Muscle layer of colon (tissue), 2 donors: ENCODE measurements around the gene CTAG1B.
"Not testable (repeated sequence)": the region's sequence is repeated elsewhere in the genome, so short reads cannot be mapped to it uniquely, and the experiment has no call there.

Source experiments
- H3K27ac ChIP-seq: one replicate; pipeline ENCODE4 v1.7.0; 2013; ENCODE audit warnings: low read depth, mild to moderate bottlenecking, low read length, moderate library complexity
- H3K27me3 ChIP-seq, 2 donors: one replicate each; pipeline ENCODE4 v1.7.0; 2013; ENCODE audit warnings: low read length in 2 of 2, mild to moderate bottlenecking in 2 of 2; ENCODE audit not compliant: insufficient read depth in 2 of 2, control insufficient read depth in 1 of 2
- H3K36me3 ChIP-seq: one replicate; pipeline ENCODE4 v1.7.0; 2013; ENCODE audit warnings: mild to moderate bottlenecking, low read length; ENCODE audit not compliant: insufficient read depth
- H3K4me1 ChIP-seq: one replicate; pipeline ENCODE4 v1.7.0; 2013; ENCODE audit warnings: mild to moderate bottlenecking, low read length; ENCODE audit not compliant: insufficient read depth
- H3K4me3 ChIP-seq, 2 donors: one replicate each; pipeline ENCODE4 v1.7.0; 2013; ENCODE audit warnings: low read length in 2 of 2, low read depth in 1 of 2, mild to moderate bottlenecking in 1 of 2, moderate library complexity in 1 of 2
- H3K9ac ChIP-seq: one replicate; pipeline ENCODE4 v1.7.0; 2013; ENCODE audit warnings: low read length
- H3K9me3 ChIP-seq: one replicate; pipeline ENCODE4 v1.7.0; 2013; ENCODE audit warnings: mild to moderate bottlenecking, low read length
- donor health status: abdominal sarcoma.
- donor health status: Adenocarcinoma of cecum.

CTAG1B gene

DNA sequence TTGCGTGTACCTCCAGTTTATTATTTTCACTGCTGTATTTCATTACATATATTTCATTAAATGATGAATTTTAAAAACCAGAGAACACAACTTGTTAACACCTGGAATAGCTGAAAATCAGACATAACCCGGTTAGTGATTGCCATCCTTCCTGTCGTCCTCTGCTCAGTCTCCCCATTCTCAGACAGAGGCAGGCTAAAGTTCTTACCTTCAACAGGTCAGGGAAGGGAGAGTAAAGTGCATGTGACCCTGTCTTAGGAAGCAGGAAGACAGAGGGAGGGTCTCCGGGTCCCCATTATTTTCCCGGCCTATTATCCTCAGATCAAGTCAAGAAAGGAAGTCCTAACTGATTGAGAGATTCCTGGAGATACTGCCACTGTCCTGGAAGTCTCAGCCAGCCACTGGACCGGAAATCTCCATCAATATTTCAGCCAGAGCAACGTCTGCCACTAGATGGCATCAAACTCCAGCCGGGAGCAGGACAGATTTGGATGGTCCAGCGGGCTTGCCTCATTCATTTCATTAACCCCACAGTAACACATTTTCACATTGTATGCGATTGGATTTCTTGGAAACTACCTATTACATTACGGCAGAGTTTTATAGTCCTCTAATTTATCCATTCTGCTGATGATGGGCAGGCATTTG lies 1.8 kb upstream of the CTAG1B start:
- not testable (repeated sequence) for H3K27ac ChIP-seq, H3K9ac ChIP-seq, H3K4me3 ChIP-seq, H3K9me3 ChIP-seq, H3K4me1 ChIP-seq, H3K36me3 ChIP-seq, H3K27me3 ChIP-seq

DNA sequence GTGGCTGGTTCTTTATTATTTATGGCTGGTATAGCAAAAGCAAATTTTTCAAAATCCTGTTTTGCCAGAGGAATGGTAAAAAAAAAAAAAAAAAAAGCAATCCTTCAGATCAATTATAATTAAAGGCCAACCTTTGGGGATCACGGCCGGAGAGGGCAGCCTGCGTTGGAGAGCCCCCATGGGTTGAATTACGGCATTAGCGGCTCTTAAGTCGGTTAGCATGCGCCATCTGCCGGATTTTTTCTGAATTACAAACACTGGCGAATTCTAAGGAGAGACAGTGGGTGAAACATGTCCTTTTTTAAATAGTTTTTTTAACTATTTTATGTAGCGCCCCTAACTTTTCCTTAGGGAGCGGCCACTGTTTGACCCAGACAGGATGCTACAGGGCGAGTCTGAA lies 5.5 kb downstream of the CTAG1B start:
- not testable (repeated sequence) for H3K9ac ChIP-seq, H3K4me3 ChIP-seq, H3K36me3 ChIP-seq, H3K9me3 ChIP-seq, H3K27me3 ChIP-seq, H3K4me1 ChIP-seq, H3K27ac ChIP-seq

DNA sequence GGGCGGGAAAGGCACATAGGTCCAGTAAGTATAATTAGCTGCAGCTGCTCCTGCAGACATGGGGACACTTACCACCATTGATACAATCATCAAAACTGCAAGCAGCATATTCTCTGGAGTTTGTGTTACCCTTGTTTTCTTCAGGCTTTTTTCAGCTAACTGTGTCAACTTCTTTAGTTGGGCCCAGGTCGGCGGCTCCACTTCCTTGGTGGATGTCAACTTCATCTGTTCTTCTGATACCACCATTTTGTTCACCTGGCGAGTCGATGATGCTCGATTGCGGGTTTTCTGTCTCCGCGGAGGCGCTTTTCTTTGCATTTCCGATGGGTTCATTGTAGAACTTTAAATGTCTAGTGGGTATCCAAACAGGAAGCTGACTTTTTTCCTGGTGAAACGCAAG lies 7.9 kb downstream of the CTAG1B start:
- H3K36me3 ChIP-seq, H3K27ac ChIP-seq, H3K27me3 ChIP-seq, H3K9me3 ChIP-seq, H3K9ac ChIP-seq, H3K4me1 ChIP-seq, H3K4me3 ChIP-seq: not testable (repeated sequence)

- not testable (repeated sequence) for H3K36me3 ChIP-seq, H3K4me1 ChIP-seq, H3K9ac ChIP-seq, H3K27me3 ChIP-seq, H3K9me3 ChIP-seq, H3K4me3 ChIP-seq, H3K27ac ChIP-seq
Observed at GRCh38 chrX:154608823-154609222, 10.3 kb downstream of the CTAG1B start.

DNA sequence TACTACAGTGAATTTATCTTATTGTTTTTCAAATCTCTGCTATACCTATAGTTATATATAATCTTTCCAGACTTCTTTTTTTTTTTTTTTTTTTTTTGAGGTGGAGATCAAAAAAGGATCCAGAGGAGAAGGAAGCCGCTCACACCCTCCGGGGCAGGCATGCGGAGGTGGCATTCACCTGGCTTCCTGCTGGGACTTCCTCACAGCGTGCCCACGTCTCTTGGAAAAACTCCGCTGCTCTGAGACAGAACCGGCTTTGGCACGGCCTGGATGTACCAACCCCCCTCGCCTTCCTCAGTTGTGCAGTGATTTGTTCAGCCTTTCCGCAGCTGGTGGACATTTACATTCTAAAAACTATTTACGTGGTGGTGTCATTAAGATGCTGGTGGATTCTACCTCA lies 11.1 kb downstream of the CTAG1B start:
- H3K9me3 ChIP-seq, H3K27ac ChIP-seq, H3K27me3 ChIP-seq, H3K36me3 ChIP-seq, H3K9ac ChIP-seq, H3K4me1 ChIP-seq, H3K4me3 ChIP-seq: not testable (repeated sequence)

- Histone ChIP-seq H3K9ac (no peak overlapping the region), H3K4me1 (no peaks in the 10 kb centered on the region), H3K27ac (no peak overlapping the region), H3K27me3 (peaks cover 0 to 8% of the 10 kb centered on the region in 2 donors), H3K4me3 (no peak overlapping the region), H3K9me3 (no peaks in the 10 kb centered on the region), H3K36me3 (no peaks in the 10 kb centered on the region)
Observed at GRCh38 chrX:154607370-154607769, 11.7 kb downstream of the CTAG1B start.

DNA sequence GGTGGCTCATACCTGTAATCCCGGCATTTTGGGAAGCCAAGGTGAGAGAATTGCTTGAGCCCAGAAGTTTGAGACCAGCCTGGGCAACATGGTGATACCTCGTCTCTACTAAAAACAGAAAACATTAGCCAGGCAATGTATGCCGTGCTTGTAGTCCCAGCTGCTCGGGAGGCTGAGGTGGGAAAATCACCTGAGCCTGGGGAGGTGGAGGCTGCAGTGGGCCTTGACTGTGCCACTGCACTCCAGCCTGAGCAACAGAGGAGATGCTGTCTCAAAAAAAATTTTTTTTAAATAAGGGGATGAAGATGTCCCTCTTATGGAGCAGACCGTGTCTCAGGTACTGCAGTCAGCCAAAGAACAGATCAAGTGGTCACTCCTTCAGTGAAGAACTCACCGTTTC lies 13.5 kb downstream of the CTAG1B start:
- no peaks in the 10 kb centered on the region for H3K4me1 ChIP-seq
- H3K4me3 ChIP-seq = no peak overlapping the region
- H3K27me3 ChIP-seq = peaks cover 0 to 8% of the 10 kb centered on the region in 2 donors
- H3K9ac ChIP-seq = no peak overlapping the region
- no peaks in the 10 kb centered on the region for H3K9me3 ChIP-seq
- H3K36me3 ChIP-seq = no peaks in the 10 kb centered on the region
- no peak overlapping the region for H3K27ac ChIP-seq

DNA sequence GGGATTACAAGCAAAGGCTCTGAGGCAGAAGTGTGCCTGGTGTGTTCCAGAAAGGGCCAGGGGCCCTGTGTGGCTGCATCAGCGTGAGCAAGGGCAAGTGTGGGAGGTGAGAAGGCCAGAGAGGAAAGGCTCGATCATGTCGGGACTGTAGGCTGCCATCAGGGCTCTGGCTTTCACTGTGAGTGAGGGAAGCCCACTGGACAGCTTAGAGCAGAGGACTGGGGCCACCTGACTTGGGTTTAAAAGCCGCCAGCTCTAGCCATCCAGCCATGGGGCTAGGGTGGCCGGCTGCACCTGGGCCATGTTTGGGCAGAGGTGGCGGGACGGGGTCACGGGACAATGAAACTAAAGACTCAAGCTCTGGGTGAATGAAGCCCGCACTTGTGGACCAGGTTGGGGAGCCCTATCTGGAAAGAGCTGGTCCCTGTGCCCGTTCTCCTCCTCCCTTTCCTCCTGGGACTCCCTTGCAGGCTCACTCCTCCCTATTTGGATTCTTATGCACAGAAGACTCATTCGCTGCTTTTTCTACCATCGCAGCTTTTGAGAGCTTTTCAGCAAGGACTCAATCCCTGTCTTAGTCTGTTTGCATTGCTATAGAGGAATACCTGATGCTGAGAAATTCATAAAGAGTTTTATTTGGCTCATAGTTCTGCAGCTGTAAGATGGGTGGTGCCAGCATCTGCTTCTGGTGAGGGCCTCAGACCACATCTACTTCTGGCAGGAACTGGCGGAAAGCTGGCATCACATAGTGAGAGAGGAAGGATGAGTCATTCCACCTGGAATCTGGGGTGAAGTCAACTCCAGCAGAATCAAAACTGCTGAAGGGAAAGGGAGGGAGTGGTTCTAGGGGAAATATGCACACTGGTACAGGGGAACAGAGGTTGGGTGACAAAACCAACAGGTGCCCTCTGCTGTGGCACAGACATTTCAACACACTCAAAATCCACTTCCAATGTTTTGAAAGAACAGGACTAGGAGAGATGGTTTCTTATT lies 15.3 kb downstream of the CTAG1B start:
- no peak overlapping the region for H3K27ac ChIP-seq
- H3K36me3 ChIP-seq = no peaks in the 10 kb centered on the region
- H3K27me3 ChIP-seq = peaks cover 0 to 8% of the 10 kb centered on the region in 2 donors
- H3K4me3 ChIP-seq = no peak overlapping the region
- no peak overlapping the region for H3K9ac ChIP-seq
- no peaks in the 10 kb centered on the region for H3K9me3 ChIP-seq
- no peaks in the 10 kb centered on the region for H3K4me1 ChIP-seq

GRCh38 chrX:154602766-154603437 lies 16.2 kb downstream of the CTAG1B start:
- no peak overlapping the region for H3K4me3 ChIP-seq
- H3K4me1 ChIP-seq = no peaks in the 10 kb centered on the region
- no peak overlapping the region for H3K27ac ChIP-seq
- H3K9ac ChIP-seq = no peak overlapping the region
- H3K36me3 ChIP-seq = no peaks in the 10 kb centered on the region
- H3K27me3 ChIP-seq = peaks cover 0 to 8% of the 10 kb centered on the region in 2 donors
- no peaks in the 10 kb centered on the region for H3K9me3 ChIP-seq

GRCh38 chrX:154602226-154602625 lies 16.9 kb downstream of the CTAG1B start:
- Histone ChIP-seq H3K4me1 (no peaks in the 10 kb centered on the region), H3K9me3 (no peaks in the 10 kb centered on the region), H3K27ac (no peak overlapping the region), H3K27me3 (peaks cover 0 to 8% of the 10 kb centered on the region in 2 donors), H3K9ac (no peak overlapping the region), H3K36me3 (no peaks in the 10 kb centered on the region), H3K4me3 (no peak overlapping the region)

DNA sequence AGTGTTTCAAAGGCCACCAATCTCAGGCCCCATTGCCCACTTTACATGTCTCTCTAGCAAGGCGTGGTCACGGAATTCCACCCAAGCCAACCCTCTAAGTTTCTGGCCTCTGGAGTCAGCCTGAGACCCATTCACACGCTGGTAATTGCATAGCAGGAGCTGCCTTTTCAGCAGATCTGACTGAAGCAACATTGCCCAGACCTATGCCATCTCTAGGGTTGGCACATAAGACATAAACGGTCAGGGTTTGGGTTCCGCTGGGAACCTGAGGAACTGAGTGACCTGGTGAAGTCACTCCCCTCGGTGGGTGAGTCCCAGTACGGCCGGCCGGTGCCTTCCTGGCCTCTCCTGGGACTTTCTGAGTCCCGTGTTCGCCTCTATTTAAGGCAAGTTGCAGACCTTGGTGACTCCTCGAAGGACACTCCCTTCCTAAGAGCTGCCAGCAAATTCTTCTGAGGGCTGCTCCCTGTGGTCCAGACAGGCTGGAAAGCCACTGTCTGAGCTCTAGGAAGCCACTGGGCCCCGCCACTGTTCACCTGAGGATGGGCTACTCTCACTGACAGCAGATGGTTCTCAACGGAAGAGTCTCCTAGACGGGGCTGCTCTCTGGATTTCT lies 18.2 kb downstream of the CTAG1B start:
- Histone ChIP-seq H3K27me3 (peaks cover 0 to 8% of the 10 kb centered on the region in 2 donors), H3K27ac (no peak overlapping the region), H3K9ac (no peak overlapping the region), H3K36me3 (no peaks in the 10 kb centered on the region), H3K9me3 (no peaks in the 10 kb centered on the region), H3K4me3 (no peak overlapping the region), H3K4me1 (no peaks in the 10 kb centered on the region)
